Hepatocyte (in vitro differentiated cells): Measurements from ENCODE around the gene KBTBD13. TPM values are rescaled to one million over a fixed set of nuclear protein-coding genes. Genes with fewer than 3 reads are reported as not detected.

Experiments
- DNase-seq: peaks from one replicate; pipeline ENCODE4 v3.0.0-alpha.2; 2016; ENCODE audit warnings: low spot score
- H2AFZ ChIP-seq: fragments of 200-600 bp; sonication (generic); 2 replicates; pipeline ENCODE4 v1.6.0; 2016; ENCODE audit warnings: antibody characterized with exemption, mild to moderate bottlenecking
- H3K27ac ChIP-seq: fragments of 200-600 bp; sonication (generic); 2 replicates; pipeline ENCODE4 v1.5.1; 2016; ENCODE audit warnings: mild to moderate bottlenecking
- H3K27me3 ChIP-seq: fragments of 200-600 bp; sonication (generic); 2 replicates; pipeline ENCODE4 v1.6.1; 2016
- H3K36me3 ChIP-seq: fragments of 200-600 bp; sonication (generic); replicated peaks from 2 replicates; pipeline ENCODE4 v1.5.1; 2016; ENCODE audit warnings: low read depth; ENCODE audit not compliant: insufficient read depth
- H3K4me1 ChIP-seq: fragments of 200-600 bp; sonication (generic); 2 replicates; pipeline ENCODE4 v1.5.1; 2016; ENCODE audit warnings: mild to moderate bottlenecking, moderate library complexity; ENCODE audit not compliant: insufficient read depth
- H3K4me2 ChIP-seq: fragments of 200-600 bp; sonication (generic); 2 replicates; pipeline ENCODE4 v1.6.0; 2016
- H3K4me3 ChIP-seq: fragments of 200-600 bp; sonication (generic); 2 replicates; pipeline ENCODE4 v1.5.1; 2016; ENCODE audit warnings: mild to moderate bottlenecking
- H3K79me2 ChIP-seq: fragments of 200-600 bp; sonication (generic); 2 replicates; pipeline ENCODE4 v1.6.0; 2017; ENCODE audit warnings: mild to moderate bottlenecking
- H3K9me2 ChIP-seq: fragments of 200-600 bp; sonication (generic); replicated peaks from 2 replicates; pipeline ENCODE4 v1.6.0; 2017; ENCODE audit warnings: mild to moderate bottlenecking; ENCODE audit not compliant: insufficient read depth
- H3K9me3 ChIP-seq: fragments of 200-600 bp; sonication (generic); 2 replicates; pipeline ENCODE4 v1.5.1; 2016; ENCODE audit warnings: low read depth, mild to moderate bottlenecking
- H4K20me1 ChIP-seq: fragments of 200-600 bp; sonication (generic); 2 replicates; pipeline ENCODE4 v1.6.0; 2016; ENCODE audit warnings: mild to moderate bottlenecking; ENCODE audit not compliant: insufficient read depth, poor library complexity, severe bottlenecking
- EZH2 ChIP-seq: fragments of 200-600 bp; sonication (generic); IDR thresholded peaks from 2 replicates; pipeline ENCODE4 v1.6.1; 2016; ENCODE audit warnings: antibody characterized with exemption, mild to moderate bottlenecking, borderline replicate concordance
- EZH2phosphoT487 ChIP-seq: fragments of 200-600 bp; sonication (generic); IDR thresholded peaks from one replicate; pipeline ENCODE4 v1.6.1; 2018; ENCODE audit warnings: antibody characterized with exemption, mild to moderate bottlenecking, low read depth, moderate library complexity; ENCODE audit not compliant: unreplicated experiment, severe bottlenecking
- WGBS: methylation state at CpG from one replicate; pipeline ENCODE4 v1.1.6; 2016; ENCODE audit warnings: low lambda C conversion rate; ENCODE audit errors: missing lambda C conversion rate; 5-methylcytosine and 5-hydroxymethylcytosine counted together
- polyA plus RNA-seq: library from polyadenylated mRNA; unstranded; fragments of >200 nt; fragmentation: Nextera tagmentation; extraction: Ambion mirVana; gene quantifications from 2 replicates; pipeline ENCODE4 v1.2.1, GENCODE V29; 2016
- total RNA-seq: library from RNA; depleted of rRNA; stranded (reverse); fragments of >200 nt; gene quantifications from 2 replicates; pipeline ENCODE4 v1.2.3, GENCODE V29; 2014
- TF ChIP-seq, protein P1 (sequence below): fragments of 200-600 bp; sonication (generic); IDR thresholded peaks from 2 replicates; pipeline ENCODE4 v1.5.1; 2016; ENCODE audit warnings: antibody characterized with exemption, mild to moderate bottlenecking; ENCODE audit not compliant: poor library complexity

KBTBD13 gene
- total and polyA plus RNA-seq, 2 experiments from 2014 or later: 0.56 TPM; not detected in 1

DNA sequence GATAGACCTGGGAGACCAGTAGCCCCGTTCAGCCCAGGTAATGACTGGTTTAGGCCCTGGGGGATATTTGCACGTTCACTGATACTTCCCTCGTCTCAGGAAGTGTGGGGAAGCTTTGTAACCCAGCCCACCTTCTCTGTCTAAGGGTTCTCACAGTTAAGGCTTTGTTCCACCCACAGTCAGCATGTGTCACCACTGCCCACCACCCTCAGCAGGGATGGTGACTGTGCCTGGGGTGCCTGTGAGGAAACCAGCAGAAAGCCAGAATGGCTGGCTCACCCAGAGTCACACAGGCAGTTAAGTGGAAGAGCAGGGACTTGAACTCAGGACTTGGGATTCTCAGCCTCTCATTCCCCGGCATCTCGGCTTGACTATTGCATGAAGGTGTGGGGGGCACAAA, 5.2 kb downstream of the KBTBD13 start:
- 78% methylated on average over 5 of the region's 5 CpGs for WGBS

DNA sequence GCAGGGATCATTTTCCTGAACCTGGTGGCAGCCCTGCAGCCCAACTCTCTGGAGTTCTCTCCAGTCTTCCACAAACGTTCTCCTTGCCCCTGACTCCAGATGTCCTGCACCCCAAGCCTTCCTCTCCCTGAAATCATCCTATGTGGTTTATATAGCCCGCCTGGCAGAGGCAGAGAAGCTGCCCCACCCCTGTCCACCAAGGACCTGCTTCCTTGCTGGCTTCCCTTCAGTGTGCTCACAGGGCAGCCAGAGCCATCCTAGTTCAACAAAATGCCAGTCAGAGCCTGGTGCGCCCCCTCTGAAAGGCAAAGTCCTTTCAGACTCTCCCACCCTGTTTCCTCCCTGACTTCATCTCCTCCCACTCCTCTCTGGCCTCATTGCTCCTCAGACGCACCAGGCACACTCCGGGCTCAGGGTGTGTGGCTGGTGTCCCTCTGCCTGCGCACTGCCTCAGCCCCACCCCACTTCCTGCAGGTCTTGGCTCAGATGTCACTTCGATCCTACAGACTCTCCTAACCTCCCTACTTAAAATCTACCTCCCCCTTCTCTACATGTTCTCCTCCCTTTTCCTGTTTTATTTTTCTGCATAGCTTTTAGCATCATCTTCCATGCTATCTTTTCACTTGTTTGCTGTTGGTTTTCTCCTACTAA, 5.9 kb downstream of the KBTBD13 start:
- peak overlapping the region; percentile 16 for H3K27ac ChIP-seq
- no peaks in the 10 kb centered on the region for H3K9me3 ChIP-seq
- no peaks in the 10 kb centered on the region for H3K79me2 ChIP-seq
- DNase-seq: no peak
- H3K4me3 ChIP-seq: no peak overlapping the region
- 32% methylated on average over 7 of the region's 7 CpGs for WGBS
- no peak for TF ChIP-seq EZH2phosphoT487
- TF ChIP-seq EZH2: no peak
- TF ChIP-seq, protein P1, sequence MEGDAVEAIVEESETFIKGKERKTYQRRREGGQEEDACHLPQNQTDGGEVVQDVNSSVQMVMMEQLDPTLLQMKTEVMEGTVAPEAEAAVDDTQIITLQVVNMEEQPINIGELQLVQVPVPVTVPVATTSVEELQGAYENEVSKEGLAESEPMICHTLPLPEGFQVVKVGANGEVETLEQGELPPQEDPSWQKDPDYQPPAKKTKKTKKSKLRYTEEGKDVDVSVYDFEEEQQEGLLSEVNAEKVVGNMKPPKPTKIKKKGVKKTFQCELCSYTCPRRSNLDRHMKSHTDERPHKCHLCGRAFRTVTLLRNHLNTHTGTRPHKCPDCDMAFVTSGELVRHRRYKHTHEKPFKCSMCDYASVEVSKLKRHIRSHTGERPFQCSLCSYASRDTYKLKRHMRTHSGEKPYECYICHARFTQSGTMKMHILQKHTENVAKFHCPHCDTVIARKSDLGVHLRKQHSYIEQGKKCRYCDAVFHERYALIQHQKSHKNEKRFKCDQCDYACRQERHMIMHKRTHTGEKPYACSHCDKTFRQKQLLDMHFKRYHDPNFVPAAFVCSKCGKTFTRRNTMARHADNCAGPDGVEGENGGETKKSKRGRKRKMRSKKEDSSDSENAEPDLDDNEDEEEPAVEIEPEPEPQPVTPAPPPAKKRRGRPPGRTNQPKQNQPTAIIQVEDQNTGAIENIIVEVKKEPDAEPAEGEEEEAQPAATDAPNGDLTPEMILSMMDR: no peak
- H2AFZ ChIP-seq: no peak overlapping the region
- H3K4me1 ChIP-seq: peaks cover 36% of the 10 kb centered on the region
- no peaks in the 10 kb centered on the region for H3K36me3 ChIP-seq
- peak overlapping the region; percentile 51 for H3K4me2 ChIP-seq
- no peaks in the 10 kb centered on the region for H3K27me3 ChIP-seq
- no peaks in the 10 kb centered on the region for H4K20me1 ChIP-seq
- no peaks in the 10 kb centered on the region for H3K9me2 ChIP-seq

More for the DNA sequence above, 5.2 kb downstream of the KBTBD13 start:
- no peaks in the 10 kb centered on the region for H3K27me3 ChIP-seq
- no peak for DNase-seq
- H3K79me2 ChIP-seq: no peaks in the 10 kb centered on the region
- no peak overlapping the region for H3K4me3 ChIP-seq
- peaks cover 29% of the 10 kb centered on the region for H3K4me1 ChIP-seq
- H4K20me1 ChIP-seq: no peaks in the 10 kb centered on the region
- H3K4me2 ChIP-seq: no peak overlapping the region
- no peaks in the 10 kb centered on the region for H3K9me3 ChIP-seq
- no peaks in the 10 kb centered on the region for H3K9me2 ChIP-seq
- no peak overlapping the region for H3K27ac ChIP-seq
- no peaks in the 10 kb centered on the region for H3K36me3 ChIP-seq
- H2AFZ ChIP-seq: no peak overlapping the region
- TF ChIP-seq EZH2 (no peak), EZH2phosphoT487 (no peak)
- TF ChIP-seq, protein P1: no peak

DNA sequence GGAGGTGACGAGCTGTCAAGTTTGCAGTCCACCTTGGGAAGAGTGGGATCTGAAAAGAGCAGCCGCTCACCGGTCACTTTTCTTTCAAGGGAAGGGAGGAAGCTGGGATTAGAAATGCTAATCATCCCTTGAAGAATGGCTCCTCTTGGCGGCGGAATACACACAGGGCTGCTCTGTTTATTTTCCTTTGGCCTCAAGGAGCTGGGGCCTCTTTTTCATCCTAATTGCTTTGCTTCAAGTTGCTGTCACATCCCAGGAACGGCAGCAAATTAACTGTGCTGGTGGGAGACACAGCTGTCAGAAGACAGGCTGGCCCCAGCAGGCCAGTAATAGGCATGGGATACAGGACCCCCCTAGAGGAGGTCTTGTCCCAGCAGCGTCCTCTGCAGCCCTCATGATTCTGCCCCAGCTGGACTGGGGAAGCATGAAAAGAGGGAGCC, 6.7 kb downstream of the KBTBD13 start:
- Histone ChIP-seq H3K4me1 (peaks cover 44% of the 10 kb centered on the region), H3K27me3 (no peaks in the 10 kb centered on the region), H4K20me1 (no peaks in the 10 kb centered on the region), H3K9me2 (no peaks in the 10 kb centered on the region), H3K9me3 (no peaks in the 10 kb centered on the region), H3K36me3 (no peaks in the 10 kb centered on the region), H2AFZ (no peak overlapping the region), H3K79me2 (no peaks in the 10 kb centered on the region), H3K27ac (peak overlapping the region; percentile 10), H3K4me2 (peak overlapping the region; percentile 51), H3K4me3 (no peak overlapping the region)
- 17% methylated on average over 7 of the region's 7 CpGs for WGBS
- TF ChIP-seq EZH2phosphoT487 (no peak), EZH2 (no peak)
- TF ChIP-seq, protein P1: peak; percentile 52
- DNase-seq: no peak
